Measurements from ENCODE around the gene PDE11A.

Gene PDE11A

GRCh38 chr2:177651833-177652232 is 420.7 kb downstream of the PDE11A start:
- DNase-seq, result no peak

GRCh38 chr2:177649568-177650518 is 422.7 kb downstream of the PDE11A start:
- no peak for DNase-seq
- intact Hi-C loops (cut with DNase I), result no loop called here

More at GRCh38 chr2:177651833-177652232, 420.7 kb downstream of the PDE11A start:
- intact Hi-C loops (cut with DNase I), result no loop called here

- no peak for DNase-seq
- intact Hi-C loops (cut with DNase I), result no loop called here
Observed at GRCh38 chr2:177646791-177647190, 425.8 kb downstream of the PDE11A start.

- no peak for DNase-seq
- intact Hi-C loops (cut with DNase I), result no loop called here
Observed at GRCh38 chr2:177646241-177646640, 426.3 kb downstream of the PDE11A start.

- peak in 1 of 10 donors; percentile 22 for DNase-seq
- intact Hi-C loops (cut with DNase I), result no loop called here
Observed at GRCh38 chr2:177641331-177641730, 431.2 kb downstream of the PDE11A start.

- intact Hi-C loops (cut with DNase I), result no loop called here
- DNase-seq, result no peak
Observed at GRCh38 chr2:177640423-177640822, 432.2 kb downstream of the PDE11A start.

GRCh38 chr2:177639262-177639914 is 433.2 kb downstream of the PDE11A start:
- intact Hi-C loops (cut with DNase I), result no loop called here
- no peak for DNase-seq

- intact Hi-C loops (cut with DNase I), result no loop called here
- DNase-seq, result no peak
Observed at GRCh38 chr2:177638507-177638906, 434.1 kb downstream of the PDE11A start.

GRCh38 chr2:177636672-177637071 is 435.9 kb downstream of the PDE11A start:
- no peak for DNase-seq
- intact Hi-C loops (cut with DNase I), result no loop called here

- no peak for DNase-seq
- intact Hi-C loops (cut with DNase I), result no loop called here
Observed at GRCh38 chr2:177635696-177636095, 436.9 kb downstream of the PDE11A start.

GRCh38 chr2:177633910-177634294 is 438.7 kb downstream of the PDE11A start:
- intact Hi-C loops (cut with DNase I), result no loop called here
- DNase-seq, result no peak

- intact Hi-C loops (cut with DNase I), result no loop called here
- no peak for DNase-seq
Observed at GRCh38 chr2:177633111-177633510, 439.5 kb downstream of the PDE11A start.

- peak in 1 of 10 donors; percentile 49 for DNase-seq
- intact Hi-C loops (cut with DNase I), result no loop called here
Observed at GRCh38 chr2:177631680-177632079, 440.9 kb downstream of the PDE11A start.

GRCh38 chr2:177629357-177630024 is 443.1 kb downstream of the PDE11A start:
- intact Hi-C loops (cut with DNase I), result loop anchor here (10.0 kb wide), 1 partner anchor 465 kb away; no protein-coding TSS in a partner anchor
- DNase-seq, result no peak

GRCh38 chr2:177628831-177629230 is 443.7 kb downstream of the PDE11A start:
- intact Hi-C loops (cut with DNase I), result loop anchor here (10.0 kb wide), 1 partner anchor 464 kb away; no protein-coding TSS in a partner anchor
- DNase-seq, result no peak

- no peak for DNase-seq
- intact Hi-C loops (cut with DNase I), result loop anchor here (10.0 kb wide), 1 partner anchor 461 kb away; no protein-coding TSS in a partner anchor
Observed at GRCh38 chr2:177625744-177626650, 446.6 kb downstream of the PDE11A start.

- DNase-seq, result peak in 2 of 10 donors; percentile 29 to 46
- intact Hi-C loops (cut with DNase I), result loop anchor here (5.0 to 10.0 kb wide), 3 partner anchors 70 to 458 kb away; a partner anchor contains a TSS
Observed at GRCh38 chr2:177622521-177622920, 450.1 kb downstream of the PDE11A start.

- intact Hi-C loops (cut with DNase I), result loop anchor here (5.0 to 10.0 kb wide), 3 partner anchors 68 to 455 kb away; a partner anchor contains a TSS
- DNase-seq, result no peak
Observed at GRCh38 chr2:177619986-177620385, 452.6 kb downstream of the PDE11A start.

- intact Hi-C loops (cut with DNase I), result no loop called here
- DNase-seq, result no peak
Observed at GRCh38 chr2:177619461-177619860, 453.1 kb downstream of the PDE11A start.

All from posterior cingulate gyrus (tissue), 11 donors.